Activated CD4-positive, alpha-beta T cell treated with anti-CD3 and anti-CD28 coated beads for 24 hours (primary cell): ENCODE results near the gene PPP4R4.
"Not testable (repeated sequence)": the region's sequence is repeated elsewhere in the genome, so short reads cannot be mapped to it uniquely, and the experiment has no call there.

Experiments
- DNase-seq, 2 donors: peaks; one replicate each; pipeline ENCODE4 v3.0.0-alpha.2; 2020; ENCODE audit warnings: low read depth in 2 of 2

PPP4R4 gene

GRCh38 chr14:94276898-94277561 lies 102.9 kb downstream of the PPP4R4 start:
- DNase-seq = not testable (repeated sequence)

GRCh38 chr14:94278731-94279130 lies 104.6 kb downstream of the PPP4R4 start:
- no peak for DNase-seq

GRCh38 chr14:94282991-94283723 lies 109.0 kb downstream of the PPP4R4 start:
- DNase-seq = no peak

- no peak for DNase-seq
These were observed 110.1 kb downstream of the PPP4R4 start for GRCh38 chr14:94284221-94284620.

GRCh38 chr14:94285158-94285557 lies 111.0 kb downstream of the PPP4R4 start:
- DNase-seq = no peak

GRCh38 chr14:94288610-94289465 lies 114.7 kb downstream of the PPP4R4 start:
- DNase-seq = no peak

- no peak for DNase-seq
These were observed 116.1 kb downstream of the PPP4R4 start for GRCh38 chr14:94290197-94290596.

GRCh38 chr14:94291159-94291905 lies 117.2 kb downstream of the PPP4R4 start:
- DNase-seq = no peak

- no peak for DNase-seq
These were observed 117.9 kb downstream of the PPP4R4 start for GRCh38 chr14:94291906-94292525.

GRCh38 chr14:94292526-94292871 lies 118.4 kb downstream of the PPP4R4 start:
- DNase-seq = no peak

- DNase-seq = no peak
These were observed 118.9 kb downstream of the PPP4R4 start, which contains the start of gene SERPINA10 for GRCh38 chr14:94292872-94293577. Gene SERPINA10, minus strand, starts transcription at chr14:94293268. Its CDS starts 2,675 bp downstream, at chr14:94290593.

- no peak for DNase-seq
These were observed 119.4 kb downstream of the PPP4R4 start for GRCh38 chr14:94293578-94293924.

- DNase-seq = no peak
These were observed 121.4 kb downstream of the PPP4R4 start for GRCh38 chr14:94295360-94296180.

GRCh38 chr14:94296181-94296545 lies 122.0 kb downstream of the PPP4R4 start:
- not testable (repeated sequence) for DNase-seq

GRCh38 chr14:94298130-94298529 lies 124.0 kb downstream of the PPP4R4 start:
- DNase-seq = no peak

GRCh38 chr14:94303111-94303510 lies 129.0 kb downstream of the PPP4R4 start:
- no peak for DNase-seq

- no peak for DNase-seq
These were observed 130.1 kb downstream of the PPP4R4 start for GRCh38 chr14:94304243-94304642.

- no peak for DNase-seq
These were observed 131.5 kb downstream of the PPP4R4 start for GRCh38 chr14:94305620-94306019.

- DNase-seq = no peak
These were observed 132.2 kb downstream of the PPP4R4 start for GRCh38 chr14:94306047-94306978.
